ENCODE data around the gene DDX25. TPM values are rescaled to one million over a fixed set of nuclear protein-coding genes. Genes with fewer than 3 reads are reported as not detected.

Gene DDX25
- total RNA-seq, 2 donors from 2014 or later: 3.3 to 8.4 TPM

DNA sequence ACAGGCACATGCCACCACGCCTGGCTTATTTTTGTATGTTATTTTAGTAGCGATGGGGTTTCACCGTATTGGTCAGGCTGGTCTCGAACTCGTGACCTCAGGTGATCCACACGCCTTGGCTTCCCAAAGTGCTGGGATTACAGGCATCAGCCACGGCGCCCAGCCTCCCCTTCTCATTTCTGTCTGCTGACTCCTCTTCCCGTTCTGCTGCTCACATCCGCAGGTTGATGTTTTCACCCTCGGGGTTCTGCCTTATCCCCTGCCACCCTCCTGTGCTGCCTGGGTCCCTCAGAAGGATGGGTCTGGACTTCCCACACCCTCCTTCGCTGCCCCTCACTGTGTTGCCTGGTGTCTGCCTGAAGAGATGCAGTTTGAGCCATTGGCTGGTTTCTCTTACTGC lies 22.4 kb downstream of the DDX25 start:
- peaks cover 5% of the 10 kb centered on the region for H3K27me3 Mint-ChIP-seq (ENCODE audit: insufficient read depth)
- H3K36me3 Mint-ChIP-seq (ENCODE audit: low read depth): no peaks in the 10 kb centered on the region
- no peak overlapping the region for H3K4me3 ChIP-seq (ENCODE audit: low read length)
- H3K4me1 Mint-ChIP-seq: peaks cover 12% of the 10 kb centered on the region
- DNase-seq: no peak
- H3K27ac Mint-ChIP-seq: no peak overlapping the region
- H3K27ac ChIP-seq (ENCODE audit: low read depth, low read length): no peak overlapping the region
- H3K4me3 Mint-ChIP-seq: no peak overlapping the region
- no peaks in the 10 kb centered on the region for H3K9me3 Mint-ChIP-seq
- peaks cover 23% of the 10 kb centered on the region for H3K27me3 ChIP-seq (ENCODE audit: control insufficient read depth, insufficient read depth, low read length, poor library complexity, severe bottlenecking)
- no peaks in the 10 kb centered on the region for H3K36me3 ChIP-seq (ENCODE audit: control insufficient read depth, insufficient read depth, low read length)
- no peaks in the 10 kb centered on the region for H3K9me3 ChIP-seq (ENCODE audit: control insufficient read depth, low read length)
- H3K9ac ChIP-seq (ENCODE audit: extremely low read depth, low read length, poor library complexity, severe bottlenecking): no peak overlapping the region
- 91 to 93% methylated on average over 12 of the region's 12 CpGs for WGBS, 2 experiments (ENCODE audit: insufficient coverage in 1 of 2, insufficient read length in 1 of 2)
- peaks cover 2% of the 10 kb centered on the region for H3K4me1 ChIP-seq (ENCODE audit: control insufficient read depth, insufficient read depth, low read length)
- TF ChIP-seq, protein P1, sequence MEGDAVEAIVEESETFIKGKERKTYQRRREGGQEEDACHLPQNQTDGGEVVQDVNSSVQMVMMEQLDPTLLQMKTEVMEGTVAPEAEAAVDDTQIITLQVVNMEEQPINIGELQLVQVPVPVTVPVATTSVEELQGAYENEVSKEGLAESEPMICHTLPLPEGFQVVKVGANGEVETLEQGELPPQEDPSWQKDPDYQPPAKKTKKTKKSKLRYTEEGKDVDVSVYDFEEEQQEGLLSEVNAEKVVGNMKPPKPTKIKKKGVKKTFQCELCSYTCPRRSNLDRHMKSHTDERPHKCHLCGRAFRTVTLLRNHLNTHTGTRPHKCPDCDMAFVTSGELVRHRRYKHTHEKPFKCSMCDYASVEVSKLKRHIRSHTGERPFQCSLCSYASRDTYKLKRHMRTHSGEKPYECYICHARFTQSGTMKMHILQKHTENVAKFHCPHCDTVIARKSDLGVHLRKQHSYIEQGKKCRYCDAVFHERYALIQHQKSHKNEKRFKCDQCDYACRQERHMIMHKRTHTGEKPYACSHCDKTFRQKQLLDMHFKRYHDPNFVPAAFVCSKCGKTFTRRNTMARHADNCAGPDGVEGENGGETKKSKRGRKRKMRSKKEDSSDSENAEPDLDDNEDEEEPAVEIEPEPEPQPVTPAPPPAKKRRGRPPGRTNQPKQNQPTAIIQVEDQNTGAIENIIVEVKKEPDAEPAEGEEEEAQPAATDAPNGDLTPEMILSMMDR (conservative IDR thresholded peaks at IDR 0.05): no peak

DNA sequence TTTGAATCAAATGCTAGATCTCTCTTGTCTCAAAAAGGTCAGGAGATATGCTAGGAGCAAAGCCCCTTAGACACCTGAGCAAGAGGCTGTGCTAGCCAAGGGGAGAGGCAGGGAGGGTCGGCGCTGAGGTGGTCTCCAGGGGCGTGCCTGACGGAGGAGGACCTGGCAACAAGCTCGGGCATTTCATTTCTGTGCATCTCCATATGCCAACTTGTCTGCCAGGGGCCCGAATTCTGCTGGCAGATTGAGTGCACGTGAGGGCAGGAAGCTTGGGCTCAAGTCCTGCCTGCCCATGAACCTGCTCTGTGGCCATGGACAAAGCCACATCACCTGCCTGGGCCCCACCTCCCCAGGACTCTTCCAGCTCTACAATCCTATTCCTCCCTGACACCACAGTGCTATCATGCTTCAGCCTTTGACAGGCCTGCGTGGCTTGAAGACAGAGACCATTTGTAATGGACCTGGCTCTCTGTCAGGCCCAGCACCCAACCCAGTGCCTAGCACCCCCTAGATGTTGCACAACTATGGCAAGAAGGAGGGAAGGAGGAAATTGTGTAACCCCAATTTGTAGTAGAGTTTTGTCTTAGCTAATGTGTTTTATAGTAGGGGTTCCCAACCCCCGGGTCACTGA lies 25.3 kb downstream of the DDX25 start:
- WGBS, 2 experiments (ENCODE audit: insufficient coverage in 1 of 2, insufficient read length in 1 of 2): 95 to 98% methylated on average over 6 to 9 of the region's 9 CpGs
- Mint-ChIP-seq H3K4me1 (peaks cover 20% of the 10 kb centered on the region), H3K27me3 (ENCODE audit: insufficient read depth) (peaks cover 7% of the 10 kb centered on the region), H3K9me3 (no peaks in the 10 kb centered on the region), H3K36me3 (ENCODE audit: low read depth) (no peaks in the 10 kb centered on the region), H3K27ac (no peak overlapping the region), H3K4me3 (no peak overlapping the region)
- Histone ChIP-seq H3K9ac (ENCODE audit: extremely low read depth, low read length, poor library complexity, severe bottlenecking) (no peak overlapping the region), H3K27me3 (ENCODE audit: control insufficient read depth, insufficient read depth, low read length, poor library complexity, severe bottlenecking) (peaks cover 19% of the 10 kb centered on the region), H3K27ac (ENCODE audit: low read depth, low read length) (no peak overlapping the region), H3K36me3 (ENCODE audit: control insufficient read depth, insufficient read depth, low read length) (no peaks in the 10 kb centered on the region), H3K4me3 (ENCODE audit: low read length) (no peak overlapping the region), H3K9me3 (ENCODE audit: control insufficient read depth, low read length) (no peaks in the 10 kb centered on the region), H3K4me1 (ENCODE audit: control insufficient read depth, insufficient read depth, low read length) (peaks cover 2% of the 10 kb centered on the region)
- no peak for DNase-seq
- TF ChIP-seq, protein P1 (conservative IDR thresholded peaks at IDR 0.05): no peak

DNA sequence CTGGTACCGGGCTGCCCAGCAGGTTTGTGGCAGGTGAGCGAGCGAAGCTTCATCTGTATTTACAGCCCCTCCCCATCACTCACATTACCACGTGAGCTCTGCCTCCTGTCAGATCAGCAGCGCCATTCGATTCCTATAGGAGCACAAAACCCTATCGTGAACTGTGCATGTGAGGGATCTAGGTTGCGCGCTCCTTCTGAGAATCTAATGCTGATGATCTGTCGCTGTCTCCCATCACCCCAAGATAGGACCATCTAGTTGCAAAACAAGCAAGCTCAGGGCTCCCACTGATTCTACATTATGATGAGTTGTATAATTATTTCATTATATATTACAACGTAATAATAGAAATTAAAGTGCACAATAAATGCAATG lies 25.8 kb downstream of the DDX25 start:
- WGBS, 2 experiments (ENCODE audit: insufficient coverage in 1 of 2, insufficient read length in 1 of 2): 91% methylated on average over 7 to 11 of the region's 11 CpGs
- TF ChIP-seq, protein P1 (conservative IDR thresholded peaks at IDR 0.05): no peak
- H3K27ac Mint-ChIP-seq: no peak overlapping the region

More for the DNA sequence above, 25.8 kb downstream of the DDX25 start:
- DNase-seq: no peak
- Mint-ChIP-seq H3K4me1 (peaks cover 16% of the 10 kb centered on the region), H3K4me3 (no peak overlapping the region), H3K27me3 (ENCODE audit: insufficient read depth) (peaks cover 7% of the 10 kb centered on the region), H3K9me3 (no peaks in the 10 kb centered on the region), H3K36me3 (ENCODE audit: low read depth) (no peaks in the 10 kb centered on the region)
- Histone ChIP-seq H3K4me3 (ENCODE audit: low read length) (no peak overlapping the region), H3K27me3 (ENCODE audit: control insufficient read depth, insufficient read depth, low read length, poor library complexity, severe bottlenecking) (peaks cover 18% of the 10 kb centered on the region), H3K27ac (ENCODE audit: low read depth, low read length) (no peak overlapping the region), H3K36me3 (ENCODE audit: control insufficient read depth, insufficient read depth, low read length) (no peaks in the 10 kb centered on the region), H3K9ac (ENCODE audit: extremely low read depth, low read length, poor library complexity, severe bottlenecking) (no peak overlapping the region), H3K9me3 (ENCODE audit: control insufficient read depth, low read length) (no peaks in the 10 kb centered on the region), H3K4me1 (ENCODE audit: control insufficient read depth, insufficient read depth, low read length) (peaks cover 2% of the 10 kb centered on the region)
